HEK293 (cell line): ENCODE measurements around the gene AAK1.

Experiments used
- CTCF ChIA-PET: fragments of 350-600 bp; formaldehyde crosslinking; extraction: SDS; loops from one replicate; lab custom pipeline; 2021; ENCODE audit warnings: antibody characterized with exemption; lab: Yijun Ruan, JAX
- POLR2A ChIA-PET: fragments of 300-600 bp; formaldehyde crosslinking; extraction: SDS; loops from one replicate; lab custom pipeline; 2020; ENCODE audit warnings: antibody characterized with exemption, inconsistent platforms; lab: Yijun Ruan, JAX
- H3K27ac ChIP-seq: fragments of 200-500 bp; sonication (Bioruptor generic); 2 replicates; pipeline ENCODE4 v1.5.1; 2014; ENCODE audit warnings: low read depth, low read length, control low read depth, inconsistent platforms; ENCODE audit errors: extremely low read depth
- H3K36me3 ChIP-seq, 2 experiments: fragments of 200-500 bp in 1 of 2; sonication (Bioruptor generic) in 1 of 2; 1 replicate in 1 of 2; 2 replicates in 1 of 2; pipeline ENCODE4 v1.5.1; 2014 to 2017; ENCODE audit warnings: inconsistent platforms in 2 of 2, low read length in 2 of 2; ENCODE audit not compliant: control insufficient read depth in 2 of 2, insufficient read depth in 1 of 2
- H3K4me1 ChIP-seq: fragments of 200-500 bp; sonication (Bioruptor generic); 2 replicates; pipeline ENCODE4 v1.5.1; 2014; ENCODE audit warnings: mild to moderate bottlenecking, low read length, inconsistent platforms; ENCODE audit not compliant: control insufficient read depth, insufficient read depth
- H3K4me3 ChIP-seq: 2 replicates; pipeline ENCODE4 v1.5.1; 2011; ENCODE audit warnings: low read depth, mild to moderate bottlenecking, control low read depth, low read length, moderate library complexity
- H3K9me3 ChIP-seq: fragments of 200-500 bp; sonication (Bioruptor generic); 2 replicates; pipeline ENCODE4 v1.5.1; 2014; ENCODE audit warnings: low read depth, low read length, inconsistent platforms; ENCODE audit not compliant: control insufficient read depth, insufficient read depth
- KLF17 ChIP-seq: fragments of 450-650 bp; formaldehyde crosslinking; IDR thresholded peaks from 2 replicates; pipeline ENCODE4 v1.5.1; 2016; ENCODE audit warnings: missing biosample characterization, missing genetic modification characterization
- PRDM2 ChIP-seq: fragments of 450-650 bp; formaldehyde crosslinking; IDR thresholded peaks from 2 replicates; pipeline ENCODE4 v1.5.1; 2016; ENCODE audit warnings: missing biosample characterization, missing genetic modification characterization, borderline replicate concordance
- ZNF350 ChIP-seq: fragments of 450-650 bp; formaldehyde crosslinking; IDR thresholded peaks from 2 replicates; pipeline ENCODE4 v1.5.0; 2017; ENCODE audit warnings: missing biosample characterization, mild to moderate bottlenecking, missing genetic modification characterization
- ZNF398 ChIP-seq: fragments of 450-650 bp; formaldehyde crosslinking; IDR thresholded peaks from 2 replicates; pipeline ENCODE4 v1.5.1; 2017; ENCODE audit warnings: missing biosample characterization, missing genetic modification characterization
- ZNF404 ChIP-seq: fragments of 450-650 bp; formaldehyde crosslinking; IDR thresholded peaks from 2 replicates; pipeline ENCODE4 v1.5.1; 2017; ENCODE audit warnings: missing biosample characterization, missing genetic modification characterization
- ZNF48 ChIP-seq: fragments of 450-650 bp; formaldehyde crosslinking; IDR thresholded peaks from 2 replicates; pipeline ENCODE4 v1.5.1; 2016; ENCODE audit warnings: missing biosample characterization, missing genetic modification characterization
- ZNF510 ChIP-seq: fragments of 450-650 bp; formaldehyde crosslinking; IDR thresholded peaks from 2 replicates; pipeline ENCODE4 v1.5.1; 2018; ENCODE audit warnings: mild to moderate bottlenecking, missing genetic modification characterization, missing biosample characterization; ENCODE audit not compliant: insufficient replicate concordance
- ZNF792 ChIP-seq: fragments of 450-650 bp; formaldehyde crosslinking; IDR thresholded peaks from 2 replicates; pipeline ENCODE4 v1.5.1; 2016; ENCODE audit warnings: missing biosample characterization, missing genetic modification characterization
- ZNF837 ChIP-seq: fragments of 450-650 bp; formaldehyde crosslinking; IDR thresholded peaks from 2 replicates; pipeline ENCODE4 v1.5.1; 2016; ENCODE audit warnings: missing biosample characterization, missing genetic modification characterization
- ZXDB ChIP-seq: fragments of 450-650 bp; formaldehyde crosslinking; IDR thresholded peaks from 2 replicates; pipeline ENCODE4 v1.5.1; 2016; ENCODE audit warnings: missing biosample characterization, missing genetic modification characterization
- TF ChIP-seq, protein P1 (sequence below): fragments of 450-650 bp; formaldehyde crosslinking; IDR thresholded peaks from 2 replicates; pipeline ENCODE4 v1.5.1; 2017; ENCODE audit warnings: missing biosample characterization, missing genetic modification characterization

AAK1 gene

DNA sequence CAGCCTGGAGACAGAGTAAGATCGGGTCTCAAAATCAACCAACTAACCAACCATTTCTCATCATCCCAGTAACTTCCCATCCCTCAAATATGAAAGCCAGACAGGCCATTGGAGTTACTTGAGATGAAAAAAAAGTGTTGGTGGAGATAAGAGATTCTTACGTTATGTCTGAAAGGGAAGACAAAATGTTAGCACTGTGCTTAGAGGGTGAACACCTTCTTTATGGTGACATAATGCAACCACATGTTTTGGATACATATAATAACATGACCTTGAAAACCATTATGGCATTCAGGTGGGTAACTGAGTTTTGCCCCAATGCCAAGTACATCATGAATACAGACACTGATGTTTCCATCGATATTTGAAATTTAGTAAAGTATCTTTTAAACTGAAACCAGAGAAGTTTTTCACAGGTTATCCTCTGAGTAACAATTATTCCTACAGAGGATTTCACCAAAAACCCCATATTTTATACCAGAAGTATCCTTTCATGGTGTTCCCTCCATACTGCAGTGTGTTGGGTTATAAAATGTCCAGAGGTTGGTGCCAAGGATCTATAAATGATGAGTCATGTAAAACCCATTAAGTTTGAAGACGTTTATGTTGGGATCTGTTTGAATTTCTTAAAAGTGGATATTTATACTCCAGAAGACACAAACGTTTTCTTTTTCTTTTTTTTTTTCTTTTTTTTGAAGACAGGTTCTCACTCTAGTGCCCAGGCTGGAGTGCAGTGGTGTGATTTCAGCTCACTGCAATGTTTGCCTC is 45.5 kb downstream of the AAK1 start:
- ChIA-PET POLR2A (interaction anchor here (1.1 kb wide), 1 partner anchor 14 kb away, joined by 3 read pairs; no protein-coding TSS in a partner anchor), CTCF (no interaction called here)
- Histone ChIP-seq H3K4me3 (no peak overlapping the region), H3K9me3 (no peaks in the 10 kb centered on the region), H3K27ac (no peak overlapping the region), H3K36me3 (no peaks in the 10 kb centered on the region), H3K4me1 (peaks cover 2% of the 10 kb centered on the region; the same call in 1 of the 2 replicates)
- TF ChIP-seq ZNF350 (peak; percentile 50; the same call in 1 of the 2 replicates), KLF17 (tag by site-specific recombination) (no peak)

- no peaks in the 10 kb centered on the region for H3K36me3 ChIP-seq
- ChIA-PET POLR2A (interaction anchor here (1.1 kb wide), 1 partner anchor 13 kb away, joined by 3 read pairs; no protein-coding TSS in a partner anchor), CTCF (interaction anchor here (0.6 to 1.0 kb wide), 2 partner anchors 129 to 1231 kb away, joined by 3 read pairs; no protein-coding TSS in a partner anchor)
- TF ChIP-seq ZNF837, result no peak
- no peak for TF ChIP-seq ZNF48 (tag by site-specific recombination)
- TF ChIP-seq ZNF510, result no peak
- TF ChIP-seq, protein P1, sequence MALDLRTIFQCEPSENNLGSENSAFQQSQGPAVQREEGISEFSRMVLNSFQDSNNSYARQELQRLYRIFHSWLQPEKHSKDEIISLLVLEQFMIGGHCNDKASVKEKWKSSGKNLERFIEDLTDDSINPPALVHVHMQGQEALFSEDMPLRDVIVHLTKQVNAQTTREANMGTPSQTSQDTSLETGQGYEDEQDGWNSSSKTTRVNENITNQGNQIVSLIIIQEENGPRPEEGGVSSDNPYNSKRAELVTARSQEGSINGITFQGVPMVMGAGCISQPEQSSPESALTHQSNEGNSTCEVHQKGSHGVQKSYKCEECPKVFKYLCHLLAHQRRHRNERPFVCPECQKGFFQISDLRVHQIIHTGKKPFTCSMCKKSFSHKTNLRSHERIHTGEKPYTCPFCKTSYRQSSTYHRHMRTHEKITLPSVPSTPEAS, result no peak
- TF ChIP-seq PRDM2 (tag by site-specific recombination), result no peak
- TF ChIP-seq ZNF404 (tag by site-specific recombination), result no peak
- no peak for TF ChIP-seq ZNF792 (tag by site-specific recombination)
- no peak for TF ChIP-seq ZNF398 (tag by site-specific recombination)
- no peak for TF ChIP-seq ZXDB (tag by site-specific recombination)
- no peak overlapping the region for H3K4me3 ChIP-seq
- no peak overlapping the region for H3K27ac ChIP-seq
- H3K9me3 ChIP-seq, result no peaks in the 10 kb centered on the region
- peaks cover 2% of the 10 kb centered on the region; the same call in 1 of the 2 replicates for H3K4me1 ChIP-seq
These were observed 46.4 kb downstream of the AAK1 start for GRCh38 chr2:69597105-69597504.
